ENCODE results near the gene SLC39A6.
"Not testable (repeated sequence)": the region's sequence is repeated elsewhere in the genome, so short reads cannot be mapped to it uniquely, and the experiment has no call there.

Gene SLC39A6

GRCh38 chr18:36081118-36081517, 48.0 kb downstream of the SLC39A6 start:
- H3K4me1 ChIP-seq (ENCODE audit: control insufficient read depth, insufficient read depth, low read length); POLR2A ChIA-PET; H3K9me3 ChIP-seq (ENCODE audit: control insufficient read depth, insufficient read depth, low read depth, low read length); H3K4me3 ChIP-seq (ENCODE audit: low read depth, low read length); H3K36me3 ChIP-seq (ENCODE audit: control insufficient read depth in 2 of 2, insufficient read depth in 1 of 2, low read length in 2 of 2); H3K27ac ChIP-seq (ENCODE audit: extremely low read depth, low read depth, low read length): not testable (repeated sequence)
- CTCF ChIA-PET, result interaction anchor here (0.7 to 1.5 kb wide), 3 partner anchors 14 to 204 kb away, joined by 3 read pairs; no protein-coding TSS in a partner anchor
- TF ChIP-seq SETDB1 (IDR thresholded peaks at IDR 0.05; ENCODE audit: insufficient read length, low read length), result peak; percentile 91

- H3K9me3 ChIP-seq (ENCODE audit: control insufficient read depth, insufficient read depth, low read depth, low read length), result no peaks in the 10 kb centered on the region
- no peak overlapping the region for H3K4me3 ChIP-seq (ENCODE audit: low read depth, low read length)
- no peaks in the 10 kb centered on the region for H3K4me1 ChIP-seq (ENCODE audit: control insufficient read depth, insufficient read depth, low read length)
- no peaks in the 10 kb centered on the region for H3K36me3 ChIP-seq (ENCODE audit: control insufficient read depth in 2 of 2, insufficient read depth in 1 of 2, low read length in 2 of 2)
- CTCF ChIA-PET, result interaction anchor here (0.5 kb wide), 1 partner anchor 242 kb away, joined by 5 read pairs; no protein-coding TSS in a partner anchor
- H3K27ac ChIP-seq (ENCODE audit: extremely low read depth, low read depth, low read length), result no peak overlapping the region
- TF ChIP-seq MYNN (tag by site-specific recombination; IDR thresholded peaks at IDR 0.05; ENCODE audit: borderline replicate concordance), result no peak
- TF ChIP-seq ZBTB44 (tag by site-specific recombination; IDR thresholded peaks at IDR 0.05), result no peak
- no peak for TF ChIP-seq ZNF514 (tag by site-specific recombination; IDR thresholded peaks at IDR 0.05)
- TF ChIP-seq ZNF488 (tag by site-specific recombination; IDR thresholded peaks at IDR 0.05), result no peak
- TF ChIP-seq ZSCAN16 (tag by site-specific recombination; IDR thresholded peaks at IDR 0.05), result no peak
- TF ChIP-seq GLI4 (tag by site-specific recombination; IDR thresholded peaks at IDR 0.05), result no peak
- TF ChIP-seq ZNF639 (tag by site-specific recombination; IDR thresholded peaks at IDR 0.05), result no peak
- no peak for TF ChIP-seq PRDM2 (tag by site-specific recombination; IDR thresholded peaks at IDR 0.05; ENCODE audit: borderline replicate concordance)
- TF ChIP-seq ZNF155 (tag by site-specific recombination; IDR thresholded peaks at IDR 0.05), result no peak
- TF ChIP-seq ZNF416 (tag by site-specific recombination; IDR thresholded peaks at IDR 0.05), result no peak
- TF ChIP-seq ZNF18 (tag by site-specific recombination; IDR thresholded peaks at IDR 0.05), result no peak
- TF ChIP-seq PRDM10 (tag by site-specific recombination; IDR thresholded peaks at IDR 0.05), result no peak
- TF ChIP-seq ZSCAN5A (tag by site-specific recombination; IDR thresholded peaks at IDR 0.05), result no peak
- no peak for TF ChIP-seq ZNF366 (tag by site-specific recombination; conservative IDR thresholded peaks at IDR 0.05)
- POLR2A ChIA-PET, result no interaction called here
These were observed 50.2 kb downstream of the SLC39A6 start for GRCh38 chr18:36078751-36079529.
